Iris pigment epithelial cell (primary cell): Measurements from ENCODE around the gene APOBR.
"Not testable (repeated sequence)": the region's sequence is repeated elsewhere in the genome, so short reads cannot be mapped to it uniquely, and the experiment has no call there.

ENCODE experiments used
- DNase-seq: peaks from one replicate; pipeline ENCODE4 v3.0.0-alpha.2; 2011; ENCODE audit warnings: low read depth

APOBR gene

DNA sequence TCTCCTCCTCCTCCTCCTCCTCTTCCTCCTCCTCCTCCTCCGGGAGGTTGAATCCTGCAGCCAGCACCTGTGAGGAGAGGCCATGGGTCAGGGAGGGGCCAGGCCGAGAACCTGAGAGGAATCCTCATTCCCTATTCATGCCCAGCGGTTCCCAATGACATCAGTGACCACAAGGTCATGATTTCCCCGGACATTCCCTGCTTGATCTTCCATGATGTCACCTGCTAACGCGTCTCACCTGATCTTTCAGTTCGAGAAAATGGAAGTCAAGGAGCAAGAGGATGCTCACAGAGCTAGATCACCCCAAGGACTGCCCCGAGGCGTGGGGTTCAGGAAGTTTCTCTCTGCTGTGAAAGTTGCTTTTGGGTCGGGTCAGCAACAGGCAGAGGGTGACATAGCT is 5.4 kb downstream of the APOBR start:
- DNase-seq: no peak

DNA sequence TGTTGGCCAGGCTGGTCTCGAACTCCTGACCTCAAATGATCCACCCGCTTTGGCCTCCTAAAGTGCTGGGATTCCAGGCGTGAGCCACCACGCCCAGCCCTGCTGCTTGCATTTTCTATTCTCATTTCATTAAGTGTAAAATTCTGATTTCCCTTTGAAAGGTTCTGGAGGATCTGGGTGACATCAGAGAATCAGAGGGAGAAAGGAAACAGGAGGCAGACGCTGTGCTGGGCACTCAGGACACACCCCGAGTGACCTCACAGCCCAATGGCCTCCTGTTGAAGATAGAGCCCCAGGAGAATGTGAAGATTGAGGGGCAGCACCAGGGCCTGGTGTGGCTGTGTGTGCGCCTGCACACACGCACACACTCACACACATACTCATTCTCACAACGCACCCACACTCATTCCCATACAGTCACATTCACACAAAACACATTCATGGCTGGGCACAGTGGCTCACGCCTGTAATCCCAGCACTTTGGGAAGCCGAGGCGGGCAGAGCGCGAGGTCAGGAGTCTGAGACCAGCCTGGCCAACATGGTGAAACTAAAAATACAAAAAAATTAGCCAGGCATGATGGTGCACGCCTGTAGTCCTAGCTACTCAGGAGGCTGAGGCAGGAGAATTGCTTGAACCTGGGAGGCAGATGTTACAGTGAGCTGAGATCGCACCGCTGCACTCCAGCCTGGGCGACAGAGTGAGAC is 6.2 kb downstream of the APOBR start:
- DNase-seq: not testable (repeated sequence)

DNA sequence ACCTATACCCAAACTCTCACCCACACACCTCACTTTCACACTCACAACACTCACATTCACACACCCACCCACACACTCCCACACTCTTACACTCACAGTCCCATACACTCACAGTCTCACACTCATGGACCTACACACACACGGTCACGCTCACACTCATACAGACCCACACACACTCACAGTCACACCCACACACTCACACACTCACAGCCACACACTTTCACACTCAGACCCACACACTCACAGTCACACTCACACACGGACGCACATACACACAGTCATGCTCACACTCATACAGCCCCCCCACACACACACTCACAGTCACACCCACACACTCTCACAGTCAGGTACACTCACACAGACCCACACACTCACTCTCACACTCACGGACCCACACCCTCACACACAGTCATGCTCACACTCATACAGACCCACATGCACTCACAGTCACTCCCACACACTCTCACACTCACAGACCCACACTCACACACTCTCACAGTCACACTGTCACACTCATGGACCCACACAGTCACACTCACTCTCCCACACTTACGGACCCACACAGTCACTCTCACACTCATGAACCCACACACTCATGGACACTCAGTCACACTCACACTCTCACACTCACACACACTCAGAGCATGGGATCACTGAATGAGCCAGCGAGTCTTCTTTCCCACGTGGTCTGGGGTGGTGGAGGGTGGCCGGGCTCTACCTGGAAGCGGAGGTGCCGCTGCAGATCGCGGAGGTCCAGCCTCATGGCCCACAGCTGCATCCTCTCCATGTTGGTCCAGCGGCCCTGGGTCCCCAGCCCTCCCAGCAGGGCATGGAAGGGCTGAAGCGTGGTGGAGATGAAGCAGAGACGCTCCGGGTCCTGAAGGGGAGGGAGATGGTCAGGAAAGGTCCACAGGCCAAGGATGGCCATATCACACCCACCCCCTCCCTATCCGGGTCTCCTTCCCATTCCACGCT is 7.1 kb downstream of the APOBR start:
- no peak for DNase-seq

DNA sequence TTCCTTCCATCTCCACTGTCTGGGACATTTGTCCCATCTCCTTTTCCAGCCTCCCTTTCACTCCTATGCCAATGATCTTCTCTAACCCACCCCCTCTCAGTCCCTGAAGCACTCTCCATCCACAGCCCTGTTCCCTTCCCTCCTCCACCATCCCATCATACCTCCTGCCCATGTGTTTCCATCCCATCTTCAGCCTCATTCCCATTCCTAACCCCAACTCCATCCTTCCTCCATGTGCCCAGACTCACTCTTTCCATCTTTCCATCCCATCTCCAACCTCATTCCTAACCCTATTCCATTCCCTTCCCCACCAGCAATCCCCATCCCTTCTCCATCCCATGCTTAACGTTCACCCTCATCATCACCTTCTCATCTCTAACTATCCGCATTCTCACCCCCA is 7.8 kb downstream of the APOBR start:
- DNase-seq: no peak

DNA sequence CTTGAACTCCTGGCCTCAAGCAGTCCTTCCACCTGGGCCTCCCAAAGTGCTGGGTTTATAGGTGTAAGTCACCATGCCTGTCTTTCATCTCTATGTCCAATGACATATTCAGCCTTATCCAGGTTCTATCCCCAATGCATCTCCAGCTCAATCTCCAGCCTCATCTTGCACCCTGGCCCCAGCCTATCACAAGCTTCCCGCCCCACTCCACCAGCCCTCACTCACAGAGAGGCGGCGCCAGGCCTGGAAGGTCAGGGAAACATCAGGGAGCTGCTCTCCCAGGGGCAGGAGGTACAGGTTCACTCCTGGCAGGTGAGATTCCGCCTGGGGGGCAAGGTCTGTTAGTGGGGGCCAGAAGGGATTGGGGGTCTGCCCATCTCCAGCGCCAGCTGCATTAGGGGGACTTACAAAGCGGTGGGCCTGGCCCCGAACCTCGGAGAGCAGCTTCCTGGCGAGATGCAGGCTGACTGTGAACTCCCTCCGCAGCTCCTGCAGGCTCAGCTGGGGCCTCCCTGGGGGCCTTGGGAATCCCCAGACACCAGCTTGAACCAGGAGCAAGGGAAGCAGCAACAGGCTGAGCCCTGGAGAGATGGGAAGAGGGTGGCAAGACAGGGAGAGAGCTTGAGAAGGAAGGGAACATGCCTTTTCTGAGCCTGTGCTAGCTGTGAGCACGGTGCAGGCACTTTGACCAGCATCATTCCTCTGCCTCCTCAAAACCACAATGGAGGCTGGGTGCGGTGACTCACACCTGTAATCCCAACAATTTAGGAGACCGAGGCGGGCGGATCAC is 9.2 kb downstream of the APOBR start:
- no peak for DNase-seq

DNA sequence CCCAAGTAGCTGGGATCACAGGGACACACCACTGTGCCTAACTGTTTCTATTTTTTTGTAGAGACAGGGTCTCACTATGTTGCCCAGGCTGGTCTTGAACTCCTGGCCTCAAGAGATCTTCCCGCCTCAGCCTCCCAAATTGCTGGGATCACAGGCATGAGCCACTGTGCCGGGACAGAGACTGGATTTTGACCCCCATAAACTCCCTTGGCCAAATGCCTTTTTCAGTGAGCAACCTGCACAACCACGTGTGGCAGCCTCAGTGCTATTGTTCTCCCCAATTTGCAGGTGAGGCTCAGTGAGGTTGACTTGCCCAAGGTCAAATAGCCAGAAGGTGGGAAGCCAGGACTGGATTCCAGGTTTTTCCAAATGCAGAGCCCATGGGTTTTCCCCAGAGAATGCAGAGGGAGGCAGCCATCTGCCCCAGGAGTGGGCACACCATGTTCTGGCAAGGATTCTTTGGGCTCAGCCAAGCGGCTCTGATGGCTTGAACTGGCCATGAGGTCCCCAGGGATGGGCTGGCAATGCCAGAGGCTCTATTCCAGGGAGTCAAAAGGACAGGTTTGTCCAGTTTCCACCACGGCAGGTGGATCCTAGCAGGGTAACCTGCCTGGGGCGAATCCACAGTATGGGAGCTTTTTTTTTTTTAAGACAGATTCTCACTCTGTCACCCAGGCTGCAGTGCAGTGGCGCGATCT is 10.4 kb downstream of the APOBR start:
- no peak for DNase-seq

DNA sequence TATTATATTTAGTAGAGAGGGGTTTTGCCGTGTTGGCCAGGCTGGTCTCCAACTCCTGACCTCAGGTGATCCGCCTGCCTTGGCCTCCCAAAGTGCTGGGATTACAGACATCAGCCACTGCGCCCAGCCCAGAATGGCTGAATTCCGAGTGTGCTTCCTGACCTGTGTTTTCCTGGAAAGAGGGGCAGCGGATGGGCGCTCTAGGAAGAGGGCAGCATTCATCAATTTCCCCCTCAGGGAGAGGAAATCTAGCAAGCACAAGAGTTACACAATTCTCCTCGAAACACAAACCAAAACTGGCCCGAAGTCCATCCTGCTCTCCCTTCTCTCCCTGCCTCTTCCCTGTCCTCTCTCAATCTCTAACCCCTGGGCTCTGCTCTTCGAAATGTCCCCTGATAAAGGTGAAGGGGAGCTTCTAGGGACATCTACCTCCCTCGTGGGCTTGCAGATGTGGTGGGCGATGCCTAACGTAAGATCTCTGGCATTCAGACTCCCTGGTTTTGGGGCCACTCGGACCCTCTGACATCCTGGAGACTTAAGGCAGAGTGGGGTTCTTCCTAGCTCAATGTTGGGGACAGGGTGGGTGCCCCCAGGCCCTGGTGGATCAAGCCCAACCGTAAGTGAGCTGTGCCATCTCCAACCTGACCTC is 11.2 kb downstream of the APOBR start:
- DNase-seq: no peak

DNA sequence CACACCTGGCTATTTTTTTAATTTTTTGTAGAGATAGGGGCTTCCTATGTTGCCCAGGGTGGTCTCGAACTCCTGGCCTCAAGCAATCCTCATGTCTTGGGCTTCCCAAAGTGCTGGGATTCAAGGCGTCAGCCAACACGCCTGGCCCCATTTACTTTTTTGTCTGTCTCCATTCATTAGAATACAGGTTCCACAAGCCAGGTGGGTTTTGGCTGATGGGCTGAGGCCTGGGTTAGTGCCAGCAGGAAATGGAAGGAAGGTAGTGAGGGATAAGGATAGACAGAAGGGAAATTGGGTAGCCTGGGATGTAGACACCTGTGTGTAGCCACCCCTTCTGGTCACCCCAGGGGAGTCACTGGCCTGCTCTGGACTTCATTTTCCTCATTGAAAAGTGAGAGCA is 16.6 kb downstream of the APOBR start:
- DNase-seq: no peak

DNA sequence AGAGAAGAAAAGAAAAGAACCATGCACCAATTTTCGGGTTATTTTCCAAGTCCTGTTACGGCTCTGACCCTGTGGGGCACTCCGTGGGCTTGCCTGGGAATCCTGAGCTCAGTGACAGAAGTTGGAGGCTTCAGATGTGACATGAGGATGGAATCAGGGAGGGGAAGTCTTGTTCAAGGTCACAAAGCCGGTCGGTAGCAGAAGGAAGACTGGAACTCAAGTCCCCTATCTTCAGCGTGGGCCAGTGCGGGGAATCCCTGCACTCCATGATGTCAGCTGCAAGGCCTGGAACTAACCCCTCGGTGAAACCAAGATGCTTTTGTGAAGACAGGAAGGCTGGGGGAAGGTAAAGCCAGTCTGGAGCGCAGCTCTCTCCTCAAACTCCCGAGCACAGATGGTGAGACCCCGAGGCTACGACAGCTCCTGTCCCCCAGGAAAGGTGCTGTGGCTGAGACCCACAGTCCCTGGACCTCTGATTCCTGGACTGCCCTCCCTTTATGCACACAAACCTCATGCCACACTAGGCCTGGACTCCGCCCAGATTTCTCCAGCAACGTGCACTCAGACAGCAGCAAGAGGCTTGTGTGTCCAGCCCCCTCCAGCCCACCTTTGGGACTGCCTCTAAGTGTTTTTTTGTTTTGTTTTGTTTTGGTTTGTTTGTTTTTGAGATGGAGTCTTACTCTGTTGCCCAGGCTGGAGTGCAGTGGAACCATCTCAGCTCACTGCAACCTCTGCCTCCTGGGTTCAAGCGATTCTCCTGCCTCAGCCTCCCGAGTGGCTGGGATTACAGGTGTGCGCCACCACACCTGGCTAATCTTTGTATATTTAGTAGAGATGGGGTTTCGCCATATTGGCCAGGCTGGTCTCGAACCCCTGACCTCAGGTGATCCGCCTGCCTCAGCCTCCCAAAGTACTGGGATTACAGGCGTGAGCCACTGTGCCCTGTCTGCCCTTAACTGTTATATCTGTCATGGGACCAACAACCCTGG is 17.7 kb downstream of the APOBR start:
- DNase-seq: no peak

DNA sequence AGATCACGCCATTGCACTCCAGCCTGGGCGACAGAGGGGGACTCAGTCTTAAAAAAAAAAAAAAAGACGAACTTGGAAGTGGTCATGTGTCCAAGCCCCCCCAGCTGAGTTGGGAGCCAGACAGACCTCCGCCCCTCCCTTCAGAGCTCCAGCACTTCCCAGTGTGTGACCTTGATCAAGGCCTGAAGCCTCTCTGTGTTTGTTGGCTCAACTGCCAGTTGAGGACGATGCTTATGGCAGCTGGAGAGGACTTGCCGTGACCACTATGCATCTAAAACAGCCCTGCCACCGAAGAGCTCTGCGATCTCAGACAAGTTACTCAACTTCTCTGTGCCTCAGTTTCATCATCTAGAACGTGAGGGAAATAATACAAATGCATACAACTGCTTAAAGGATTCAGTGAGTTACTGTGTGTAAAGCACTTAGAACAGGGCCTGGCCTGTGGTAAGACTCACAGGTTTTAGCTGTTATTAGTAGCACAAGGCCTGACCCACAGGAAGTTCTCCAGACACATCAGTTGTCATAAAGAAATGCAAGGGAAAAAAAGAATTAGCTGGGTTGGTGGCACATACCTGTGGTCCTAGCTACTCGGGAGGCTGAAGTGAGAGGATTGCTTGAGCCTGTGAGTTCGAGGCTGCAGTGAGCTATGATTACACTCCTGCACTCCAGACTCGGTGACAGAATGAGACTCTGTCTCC is 19.2 kb downstream of the APOBR start:
- peak; percentile 20 for DNase-seq

DNA sequence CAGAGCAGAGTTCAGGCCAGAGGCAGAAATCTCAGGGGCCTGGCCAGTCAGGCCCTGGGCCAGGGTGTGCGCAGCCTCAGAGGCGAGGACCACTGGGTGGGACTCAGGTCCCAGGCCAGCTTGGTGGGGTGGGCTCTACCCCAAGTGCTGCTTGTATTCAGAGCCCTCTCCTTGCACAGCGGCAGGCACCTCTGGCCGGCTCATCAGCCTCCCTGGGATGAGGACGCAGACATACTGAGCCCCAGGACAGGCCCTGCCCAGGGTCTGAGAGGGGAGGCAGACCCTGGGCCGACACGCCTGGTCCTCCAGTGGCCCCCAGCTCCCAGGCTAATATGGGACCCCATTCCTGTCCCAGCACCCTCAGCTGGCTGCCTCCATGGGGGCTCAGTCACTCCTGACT is 19.8 kb downstream of the APOBR start:
- no peak for DNase-seq

DNA sequence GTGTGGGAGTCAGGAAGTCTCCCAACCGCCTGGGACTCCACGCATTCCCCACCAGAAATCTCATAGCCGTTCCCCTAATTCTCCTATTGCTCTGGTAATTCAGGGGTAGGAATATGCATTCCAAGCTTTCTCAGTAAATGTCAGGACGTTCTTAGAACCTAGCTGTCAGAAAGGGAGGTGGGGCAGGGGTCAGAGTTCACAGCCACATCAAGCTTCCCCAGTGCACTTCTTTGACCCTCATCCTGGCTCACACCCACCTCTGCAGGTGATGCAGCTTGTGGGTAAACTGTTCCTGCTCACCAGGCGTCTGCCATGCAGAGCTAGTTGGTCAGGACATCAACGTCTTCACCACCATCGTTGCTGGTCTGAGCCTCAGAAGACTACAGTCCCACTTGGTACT is 26.2 kb downstream of the APOBR start:
- DNase-seq: no peak

DNA sequence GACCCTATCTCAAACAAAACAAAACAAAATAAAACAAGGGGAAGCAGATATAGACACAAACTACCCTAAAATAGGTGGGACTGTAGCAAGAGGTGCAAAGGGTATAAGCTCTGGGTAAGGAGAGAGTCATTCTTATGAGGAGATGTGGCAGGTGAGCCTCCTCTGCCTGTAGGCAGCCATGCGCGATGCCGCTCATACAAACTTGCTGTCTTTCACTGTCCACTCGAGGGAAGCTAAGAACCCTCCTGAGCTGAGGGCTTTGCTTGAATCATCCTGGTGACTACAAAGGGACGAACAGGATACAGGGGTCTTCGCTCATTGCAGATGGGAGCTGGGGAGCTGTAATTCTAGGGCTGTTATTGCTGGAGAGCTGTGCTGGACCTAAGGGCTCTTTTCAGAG is 27.0 kb downstream of the APOBR start:
- DNase-seq: no peak

DNA sequence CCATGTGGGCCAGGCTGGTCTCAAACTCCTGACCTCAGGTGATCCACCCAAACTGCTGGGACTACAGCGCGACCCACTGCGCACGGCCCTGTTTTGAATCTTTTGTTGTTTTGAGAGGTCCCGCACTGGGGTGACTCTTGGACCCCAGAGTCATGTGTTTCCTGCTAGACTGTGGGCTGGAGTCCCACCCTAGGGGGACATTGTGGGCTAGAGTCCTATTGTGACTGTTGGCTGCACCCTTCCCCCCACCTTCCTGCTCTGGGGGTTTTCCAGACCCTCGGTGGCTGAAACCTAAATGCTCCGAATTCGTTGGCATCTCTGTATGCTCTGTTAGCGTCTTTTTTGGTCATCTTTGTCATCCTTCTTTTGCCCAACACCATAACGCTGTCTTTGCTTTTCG is 28.3 kb downstream of the APOBR start:
- no peak for DNase-seq

DNA sequence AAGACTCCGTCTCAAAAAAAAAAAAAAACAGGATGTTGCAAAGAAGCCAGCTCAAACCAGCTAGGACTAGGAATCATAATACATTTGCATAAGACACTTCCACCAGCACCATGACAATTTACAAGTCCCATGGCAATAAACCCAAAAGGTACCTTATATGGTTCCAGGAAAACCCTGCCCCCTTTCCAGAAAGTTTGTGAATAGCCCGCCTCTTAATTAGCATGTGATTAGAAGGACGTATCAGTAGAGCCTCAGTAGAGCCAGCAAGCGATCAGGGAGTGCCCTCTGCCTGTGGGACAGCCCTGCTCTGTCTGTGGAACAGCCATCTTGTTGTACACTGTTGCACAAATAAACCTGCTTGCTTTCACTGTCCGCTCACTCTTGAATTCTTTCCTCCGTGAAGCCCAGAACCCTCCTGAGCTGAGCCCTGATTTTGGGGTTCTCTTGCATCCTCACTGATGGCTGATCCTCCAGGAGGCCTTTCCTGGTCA is 30.3 kb downstream of the APOBR start:
- DNase-seq: no peak

DNA sequence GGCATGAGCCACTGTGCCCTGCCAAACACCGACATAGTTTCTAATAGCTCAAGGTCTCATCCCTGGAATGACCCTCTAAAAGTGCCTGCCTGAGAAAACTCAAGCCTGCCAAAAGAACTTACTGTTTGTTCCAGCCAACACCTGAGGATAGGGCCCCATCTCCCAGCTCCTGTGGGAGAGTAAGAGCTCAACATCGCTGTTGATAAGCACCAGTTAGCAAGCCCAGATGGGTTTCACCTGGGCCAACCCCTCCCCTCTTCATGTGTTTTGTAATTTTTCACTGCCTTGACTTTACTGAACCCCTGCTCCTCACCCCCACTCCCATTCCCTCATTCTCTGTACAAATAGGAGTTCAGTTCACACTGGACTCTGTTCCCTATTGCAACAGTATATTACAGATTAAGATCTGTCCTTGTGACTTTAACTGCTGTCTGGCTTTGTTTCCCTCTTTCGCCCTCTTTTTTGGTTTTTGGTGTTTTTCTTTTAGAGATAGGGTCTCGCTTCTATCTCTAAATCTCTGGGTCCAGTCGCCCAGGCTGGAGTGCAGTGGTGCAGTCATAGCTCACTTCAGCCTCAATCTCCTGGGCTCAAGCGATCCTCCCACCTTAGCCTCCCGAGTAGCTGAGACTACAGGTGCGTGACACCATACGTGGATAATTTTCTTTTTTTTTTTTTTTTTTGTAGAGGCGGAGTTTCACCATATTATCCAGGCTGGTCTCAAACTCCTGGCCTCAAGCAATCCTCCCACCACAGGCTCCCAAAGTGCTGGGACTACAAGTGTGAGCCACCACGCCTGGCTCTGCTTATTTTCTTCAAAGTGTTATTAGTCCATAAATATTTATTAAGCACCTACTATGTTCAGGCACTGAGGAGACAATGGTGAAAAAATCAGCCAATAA is 32.0 kb downstream of the APOBR start:
- no peak for DNase-seq

DNA sequence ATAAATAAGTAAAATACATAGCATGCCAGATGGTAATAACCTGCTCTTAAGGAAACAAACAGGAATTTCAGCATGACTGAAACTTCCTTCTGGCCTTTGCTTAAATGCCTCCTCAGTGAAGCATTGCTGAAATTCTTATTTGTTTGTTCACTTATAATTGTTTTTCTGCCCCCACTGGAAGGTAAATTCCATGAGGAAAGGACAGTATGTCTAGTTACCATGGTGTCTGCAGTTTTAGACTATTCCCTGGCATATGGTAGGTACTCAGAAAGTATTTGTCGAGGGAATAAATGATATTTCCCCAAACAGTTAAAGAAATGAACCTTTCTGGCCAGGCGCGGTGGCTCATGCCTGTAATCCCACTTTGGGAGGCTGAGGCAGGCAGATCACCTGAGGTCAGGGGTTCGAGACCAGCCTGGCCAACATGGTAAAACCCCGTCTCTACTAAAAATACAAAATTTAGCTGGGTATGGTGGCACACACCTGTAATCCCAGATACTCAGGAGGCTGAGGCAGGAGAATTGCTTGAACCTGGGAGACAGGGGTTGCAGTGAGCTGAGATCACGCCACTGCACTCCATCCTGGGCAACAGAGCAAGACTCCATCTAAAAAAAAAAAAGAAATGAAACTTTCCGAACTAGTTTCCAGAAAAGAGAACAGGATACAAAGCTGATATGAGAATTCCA is 32.8 kb downstream of the APOBR start:
- DNase-seq: peak; percentile 28

DNA sequence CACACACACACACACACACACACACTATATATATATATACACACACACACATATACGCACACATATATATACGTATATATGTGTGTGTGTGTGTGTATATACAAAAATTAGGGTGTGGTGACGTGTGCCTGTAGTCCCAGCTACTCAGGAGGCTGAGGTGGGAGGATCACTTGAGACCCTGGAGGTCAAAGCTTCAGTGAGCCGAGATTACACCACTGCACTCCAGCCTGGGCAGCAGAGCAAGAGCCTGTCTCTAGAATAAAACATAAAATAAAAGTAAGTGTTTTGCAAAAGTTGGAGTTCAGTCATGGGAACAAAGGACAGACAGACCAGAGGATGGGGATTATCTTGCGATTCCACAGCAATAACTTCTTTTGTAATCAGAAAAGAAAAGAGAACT is 33.5 kb downstream of the APOBR start:
- DNase-seq: no peak
